KOPT-K1 (cell line): ENCODE results near the gene SLC5A10.

Experiments
- H3K27ac ChIP-seq: fragments of 200-600 bp; sonication (generic); 2 replicates; pipeline ENCODE4 v1.5.1; 2016; ENCODE audit warnings: antibody characterized with exemption, mild to moderate bottlenecking, low read depth, low read length; ENCODE audit not compliant: poor library complexity, severe bottlenecking
- H3K36me3 ChIP-seq: fragments of 200-600 bp; sonication (generic); 2 replicates; pipeline ENCODE4 v1.5.1; 2017; ENCODE audit warnings: antibody characterized with exemption, mild to moderate bottlenecking, low read length, moderate library complexity; ENCODE audit not compliant: insufficient read depth
- H3K9me3 ChIP-seq: fragments of 200-600 bp; sonication (generic); 2 replicates; pipeline ENCODE4 v1.5.1; 2017; ENCODE audit warnings: antibody characterized with exemption, low read length, mild to moderate bottlenecking; ENCODE audit not compliant: insufficient read depth, poor library complexity, severe bottlenecking

Gene SLC5A10

GRCh38 chr17:18932360-18933055, 19.5 kb upstream of the SLC5A10 start:
- H3K9me3 ChIP-seq = no peaks in the 10 kb centered on the region
- no peak overlapping the region for H3K27ac ChIP-seq
- peaks cover 36% of the 10 kb centered on the region for H3K36me3 ChIP-seq

DNA sequence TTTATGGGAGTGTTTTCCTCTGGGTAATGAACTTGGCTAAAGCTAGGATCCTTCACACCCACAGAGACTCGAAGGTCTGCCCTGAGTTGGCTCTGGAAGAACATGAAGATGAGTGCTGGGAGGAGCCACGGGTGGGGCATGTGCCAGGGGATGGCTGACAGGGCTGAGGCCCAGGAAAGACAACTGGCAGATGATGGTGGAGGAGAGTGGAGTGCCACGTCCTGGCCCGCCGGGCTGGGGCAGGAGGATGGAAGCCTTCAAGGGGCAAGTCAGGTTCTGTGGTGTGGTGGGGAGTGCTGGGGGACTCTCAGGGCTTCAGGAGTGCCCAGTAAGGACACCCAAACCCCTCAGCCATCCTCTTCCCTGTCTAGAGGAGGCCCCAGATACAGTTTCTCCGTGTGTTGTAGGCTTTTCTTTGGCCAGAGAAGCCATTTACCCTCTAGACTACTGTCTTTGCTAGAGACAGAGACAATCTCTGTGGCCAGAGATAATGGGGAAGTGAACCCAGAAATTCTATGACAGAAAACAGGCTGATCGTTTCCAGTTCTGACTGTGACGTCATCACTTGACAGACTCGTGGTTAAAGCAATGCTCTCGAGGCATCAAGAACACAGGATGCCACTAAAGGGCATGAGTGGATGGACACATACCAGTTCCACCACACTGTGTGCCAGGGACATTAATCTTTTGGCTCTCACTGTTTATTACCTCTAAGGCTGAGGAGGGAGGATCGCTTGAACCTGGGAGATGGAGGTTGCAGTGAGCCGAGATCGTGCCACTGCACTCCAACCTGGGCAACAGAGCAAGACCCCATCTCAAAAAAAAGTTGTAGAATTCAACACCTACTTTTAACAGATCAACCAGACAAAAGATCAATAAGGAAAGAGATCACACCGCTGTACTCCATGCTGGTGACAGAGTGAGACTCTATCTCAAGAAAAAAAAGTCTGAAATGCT, 18.6 kb upstream of the SLC5A10 start:
- Histone ChIP-seq H3K36me3 (peaks cover 34% of the 10 kb centered on the region), H3K9me3 (no peaks in the 10 kb centered on the region), H3K27ac (no peak overlapping the region)

GRCh38 chr17:18937981-18938691, 13.8 kb upstream of the SLC5A10 start:
- Histone ChIP-seq H3K36me3 (no peaks in the 10 kb centered on the region), H3K27ac (no peak overlapping the region), H3K9me3 (no peaks in the 10 kb centered on the region)

- Histone ChIP-seq H3K9me3 (no peaks in the 10 kb centered on the region), H3K36me3 (no peaks in the 10 kb centered on the region), H3K27ac (no peak overlapping the region)
These were observed 13.3 kb upstream of the SLC5A10 start for GRCh38 chr17:18938692-18939023.

GRCh38 chr17:18944646-18945045, 7.3 kb upstream of the SLC5A10 start:
- no peaks in the 10 kb centered on the region for H3K36me3 ChIP-seq
- no peak overlapping the region for H3K27ac ChIP-seq
- no peaks in the 10 kb centered on the region for H3K9me3 ChIP-seq

- H3K9me3 ChIP-seq = no peaks in the 10 kb centered on the region
- H3K36me3 ChIP-seq = no peaks in the 10 kb centered on the region
- no peak overlapping the region for H3K27ac ChIP-seq
These were observed 5.4 kb upstream of the SLC5A10 start for GRCh38 chr17:18946536-18946935.

DNA sequence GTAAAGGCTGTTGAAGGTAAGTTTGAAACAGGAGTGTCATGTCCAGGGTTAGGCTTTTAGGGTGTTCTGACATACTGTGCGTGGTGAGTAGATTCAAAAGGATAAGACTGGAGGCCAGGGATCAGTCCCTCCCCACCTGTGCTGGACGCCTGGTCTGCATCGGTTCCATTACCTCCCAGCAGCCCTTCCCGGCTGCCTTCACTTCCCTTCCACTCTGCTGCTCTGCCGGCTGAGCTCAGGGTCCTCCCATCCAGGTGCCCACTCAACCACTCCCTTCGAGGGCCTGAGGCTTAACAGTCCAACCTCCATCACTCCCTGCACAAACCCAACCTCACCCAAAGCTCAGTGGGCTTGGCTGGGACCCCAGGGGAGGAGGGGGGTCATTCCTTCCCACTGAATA, 4.1 kb upstream of the SLC5A10 start:
- Histone ChIP-seq H3K36me3 (no peaks in the 10 kb centered on the region), H3K9me3 (no peaks in the 10 kb centered on the region), H3K27ac (no peak overlapping the region)

DNA sequence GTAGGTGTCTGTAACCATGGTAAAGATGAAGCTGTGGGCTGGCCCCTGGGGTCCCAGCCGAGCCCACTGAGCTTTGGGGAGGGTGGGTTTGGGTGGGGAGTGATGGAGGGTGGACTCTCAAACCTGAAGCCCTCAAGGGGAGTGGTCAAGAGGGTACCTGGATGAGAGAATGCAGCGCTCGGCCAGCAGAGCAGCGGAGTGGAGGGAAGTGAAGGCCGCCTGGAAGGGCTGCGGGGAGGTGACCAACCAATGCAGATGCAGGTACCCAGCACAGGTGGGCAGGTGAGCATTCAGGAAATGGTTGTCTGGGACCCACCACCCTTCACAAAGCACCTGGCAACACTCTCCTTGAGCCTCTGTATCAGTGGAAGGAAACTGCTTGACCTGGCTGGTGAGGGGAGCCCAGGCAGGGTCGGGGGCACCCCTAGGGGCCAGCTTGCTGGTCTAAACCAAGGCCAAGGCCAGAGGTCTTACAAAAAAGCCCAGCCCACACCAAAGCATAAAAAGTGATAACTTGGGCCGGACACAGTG, 3.4 kb upstream of the SLC5A10 start:
- Histone ChIP-seq H3K36me3 (no peaks in the 10 kb centered on the region), H3K9me3 (no peaks in the 10 kb centered on the region), H3K27ac (no peak overlapping the region)

DNA sequence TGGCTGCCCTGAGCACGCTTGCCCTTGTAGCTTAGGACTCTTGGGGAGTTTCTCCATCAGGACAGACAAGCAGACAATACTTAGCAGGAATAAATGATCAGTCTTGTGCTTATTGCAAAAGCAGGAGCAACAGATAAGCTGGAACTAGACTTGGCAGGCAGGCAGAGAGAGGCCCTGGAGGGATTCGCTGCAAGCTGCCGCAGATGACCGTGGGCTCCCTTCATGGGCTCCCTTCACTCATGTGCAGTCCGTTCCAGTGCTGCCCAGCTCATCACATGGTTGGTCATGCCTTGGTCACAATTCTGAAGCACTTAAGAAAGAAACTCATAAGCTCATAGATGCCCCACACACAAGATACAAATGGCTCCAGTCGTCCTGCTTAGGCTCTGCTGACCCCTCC, 2.4 kb upstream of the SLC5A10 start:
- Histone ChIP-seq H3K36me3 (no peaks in the 10 kb centered on the region), H3K9me3 (no peaks in the 10 kb centered on the region), H3K27ac (no peak overlapping the region)

- no peak overlapping the region for H3K27ac ChIP-seq
- no peaks in the 10 kb centered on the region for H3K36me3 ChIP-seq
- H3K9me3 ChIP-seq = no peaks in the 10 kb centered on the region
These were observed 1.6 kb upstream of the SLC5A10 start for GRCh38 chr17:18950346-18950745.

GRCh38 chr17:18950944-18951905, 740 bp upstream of the SLC5A10 start:
- H3K9me3 ChIP-seq = no peaks in the 10 kb centered on the region
- no peaks in the 10 kb centered on the region for H3K36me3 ChIP-seq
- no peak overlapping the region for H3K27ac ChIP-seq

DNA sequence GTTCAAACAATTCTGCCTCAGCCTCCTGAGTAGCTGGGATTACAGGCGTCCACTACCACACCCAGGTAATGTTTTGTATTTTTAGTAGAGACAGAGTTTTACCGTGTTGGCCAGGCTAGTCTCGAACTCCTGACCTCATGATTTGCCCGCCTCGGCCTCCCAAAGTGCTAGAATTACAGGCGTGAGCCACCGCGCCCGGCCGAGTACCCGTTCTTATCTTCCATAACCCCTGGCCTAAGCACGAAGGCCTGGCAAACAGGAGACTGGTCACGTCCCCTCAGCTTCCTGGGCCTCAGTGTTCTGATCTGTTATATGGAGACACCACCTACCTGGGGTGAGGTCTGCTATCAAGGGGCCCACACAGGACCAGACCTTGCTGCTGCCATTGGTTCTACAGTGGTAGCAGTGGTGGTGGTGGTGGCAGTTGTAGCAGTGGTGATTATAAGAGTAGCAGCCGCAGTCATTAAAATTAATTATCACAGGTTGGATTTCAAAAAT, 1.3 kb downstream of the SLC5A10 start:
- H3K27ac ChIP-seq = no peak overlapping the region
- no peaks in the 10 kb centered on the region for H3K9me3 ChIP-seq
- no peaks in the 10 kb centered on the region for H3K36me3 ChIP-seq

DNA sequence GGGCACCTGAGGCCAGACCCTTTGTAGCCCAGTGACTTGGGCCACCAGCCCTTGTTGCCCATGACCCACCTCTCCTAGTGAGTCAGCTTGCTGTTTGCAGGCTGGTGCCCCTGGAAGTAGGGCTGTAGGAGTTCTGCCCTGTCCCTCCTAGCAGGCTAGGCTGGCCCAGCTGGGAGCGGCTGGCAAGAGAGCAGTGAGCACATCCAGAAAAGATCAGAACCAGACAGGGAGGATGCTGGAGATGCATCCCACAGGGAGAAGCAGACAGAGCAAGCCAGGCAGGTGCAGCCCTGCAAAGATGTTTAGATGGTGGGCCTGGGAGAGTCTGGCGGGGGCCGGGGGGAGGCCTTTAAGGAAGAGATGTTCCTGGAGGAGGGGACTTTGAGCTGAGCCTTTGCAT, 2.4 kb downstream of the SLC5A10 start:
- H3K27ac ChIP-seq = no peak overlapping the region
- no peaks in the 10 kb centered on the region for H3K36me3 ChIP-seq
- no peaks in the 10 kb centered on the region for H3K9me3 ChIP-seq

DNA sequence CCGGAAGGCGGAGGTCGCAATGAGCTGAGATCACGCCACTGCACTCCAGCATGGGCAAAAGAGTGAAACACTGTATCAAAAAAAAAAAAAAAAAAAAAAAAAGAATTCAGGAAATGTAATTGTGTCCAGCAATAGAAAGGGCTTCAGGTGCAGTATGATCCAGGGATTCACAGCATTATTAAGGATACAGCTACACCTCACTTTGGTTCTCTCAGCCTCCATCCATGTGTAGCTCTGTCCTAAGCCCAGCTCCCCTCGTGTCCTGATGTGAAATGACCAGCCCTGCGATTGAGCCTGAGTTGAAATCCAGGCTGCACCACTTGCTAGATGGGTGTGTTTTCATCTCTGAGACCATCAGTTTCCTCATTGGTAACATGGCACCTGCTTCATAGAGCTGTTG, 3.0 kb downstream of the SLC5A10 start:
- Histone ChIP-seq H3K9me3 (no peaks in the 10 kb centered on the region), H3K27ac (peak overlapping the region; percentile 62), H3K36me3 (no peaks in the 10 kb centered on the region)
